HEK293T (cell line): ENCODE data around the gene ZNF479.
"Not testable (repeated sequence)": the region's sequence is repeated elsewhere in the genome, so short reads cannot be mapped to it uniquely, and the experiment has no call there.

Source experiments
- CTCF ChIA-PET: fragments of 350-600 bp; formaldehyde crosslinking; extraction: SDS; loops from one replicate; lab custom pipeline; 2021; ENCODE audit warnings: antibody characterized with exemption, inconsistent platforms; lab: Yijun Ruan, JAX
- POLR2A ChIA-PET: fragments of 350-600 bp; formaldehyde crosslinking; extraction: SDS; loops from one replicate; lab custom pipeline; 2020; ENCODE audit warnings: antibody characterized with exemption, inconsistent platforms; lab: Yijun Ruan, JAX
- DNase-seq: peaks from one replicate; pipeline ENCODE4 v3.0.0; 2012; ENCODE audit warnings: mixed read lengths; ENCODE audit errors: extremely low spot score
- ARNT ChIP-seq: fragments of 450-650 bp; IDR thresholded peaks from 2 replicates; pipeline ENCODE4 v1.6.1; 2017; ENCODE audit warnings: mild to moderate bottlenecking
- BHLHE40 ChIP-seq: fragments of 450-650 bp; IDR thresholded peaks from 2 replicates; pipeline ENCODE4 v1.6.1; 2016; ENCODE audit warnings: mild to moderate bottlenecking, moderate library complexity, borderline replicate concordance
- CTBP1 ChIP-seq: fragments of 450-650 bp; IDR thresholded peaks from 2 replicates; pipeline ENCODE4 v1.6.1; 2016; ENCODE audit warnings: borderline replicate concordance
- ELF4 ChIP-seq: fragments of 450-650 bp; IDR thresholded peaks from 2 replicates; pipeline ENCODE4 v1.6.1; 2017; ENCODE audit warnings: antibody characterized with exemption
- FOXA1 ChIP-seq: fragments of 450-650 bp; IDR thresholded peaks from 2 replicates; pipeline ENCODE4 v1.6.1; 2016; ENCODE audit warnings: mild to moderate bottlenecking
- FOXK2 ChIP-seq: fragments of 450-650 bp; IDR thresholded peaks from 2 replicates; pipeline ENCODE4 v1.6.1; 2016; ENCODE audit warnings: mild to moderate bottlenecking
- FOXM1 ChIP-seq: fragments of 450-650 bp; IDR thresholded peaks from 2 replicates; pipeline ENCODE4 v1.6.1; 2017; ENCODE audit warnings: mild to moderate bottlenecking, borderline replicate concordance
- HDGF ChIP-seq: fragments of 450-650 bp; IDR thresholded peaks from 2 replicates; pipeline ENCODE4 v1.6.1; 2017; ENCODE audit warnings: antibody characterized with exemption, borderline replicate concordance
- L3MBTL2 ChIP-seq: fragments of 450-650 bp; conservative IDR thresholded peaks from 2 replicates; pipeline ENCODE4 v1.6.1; 2016; ENCODE audit warnings: mild to moderate bottlenecking
- LEF1 ChIP-seq: fragments of 450-650 bp; IDR thresholded peaks from 2 replicates; pipeline ENCODE4 v1.6.1; 2017; ENCODE audit warnings: mild to moderate bottlenecking, borderline replicate concordance
- NFRKB ChIP-seq: fragments of 450-650 bp; IDR thresholded peaks from 2 replicates; pipeline ENCODE4 v1.6.1; 2016; ENCODE audit warnings: mild to moderate bottlenecking, moderate library complexity
- SP1 ChIP-seq: fragments of 450-650 bp; IDR thresholded peaks from 2 replicates; pipeline ENCODE4 v1.6.1; 2017
- SUZ12 ChIP-seq: fragments of 450-650 bp; IDR thresholded peaks from 2 replicates; pipeline ENCODE4 v1.6.1; 2016; ENCODE audit warnings: mild to moderate bottlenecking
- TARDBP ChIP-seq: fragments of 450-650 bp; IDR thresholded peaks from 2 replicates; pipeline ENCODE4 v1.6.1; 2016
- ZNF384 ChIP-seq: fragments of 450-650 bp; IDR thresholded peaks from 2 replicates; pipeline ENCODE4 v1.6.1; 2016
- TF ChIP-seq, protein P1 (sequence below): fragments of 450-650 bp; IDR thresholded peaks from 2 replicates; pipeline ENCODE4 v1.6.1; 2016

ZNF479 gene

DNA sequence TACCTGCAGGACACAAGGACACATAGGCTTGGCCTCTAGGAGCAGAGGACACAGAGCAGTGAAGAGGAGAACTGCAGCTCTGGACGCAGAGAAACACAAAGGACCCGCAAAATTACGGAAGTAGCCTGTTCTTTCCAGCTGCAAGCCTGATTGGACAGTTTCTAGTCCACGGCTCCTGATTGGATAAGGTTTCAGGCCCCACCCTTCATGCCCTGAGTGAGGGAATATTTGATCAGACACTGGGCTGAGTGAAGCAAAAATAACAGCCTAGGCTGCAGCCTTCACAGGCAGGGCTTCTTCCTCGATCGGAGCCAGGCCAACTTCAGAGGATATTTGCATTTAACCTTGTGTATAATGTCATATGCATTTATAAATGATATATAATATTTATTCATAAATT, at the start of gene ZNF479:
ZNF479 (minus strand) TSS at position 101 of the 400 bp plus-strand sequence. CDS start 112 bp downstream, outside the sequence.
- DNase-seq, CTCF ChIA-PET, POLR2A ChIA-PET: not testable (repeated sequence)

DNA sequence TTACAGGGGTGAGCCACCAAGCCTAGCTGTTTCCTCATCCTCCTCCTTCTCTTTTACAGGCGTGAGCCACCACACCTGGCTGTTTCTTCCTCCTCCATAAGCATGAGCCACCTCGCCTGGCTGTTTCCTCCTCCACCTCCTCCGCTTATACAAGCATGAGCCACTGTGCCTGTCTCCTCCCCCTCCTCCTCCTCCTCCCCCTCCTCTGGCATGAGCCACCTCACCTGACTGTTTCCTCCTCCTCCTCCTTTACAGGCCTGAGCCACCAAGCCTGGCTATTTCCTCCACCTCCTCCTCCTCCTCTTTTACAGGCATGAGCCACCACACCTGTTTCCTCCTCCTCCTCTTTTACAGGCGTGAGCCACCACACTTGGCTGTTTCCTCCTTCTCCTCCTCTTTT, 49.8 kb upstream of the ZNF479 start:
- TF ChIP-seq ARNT (no peak), FOXA1 (no peak), TARDBP (no peak), FOXM1 (no peak), FOXK2 (no peak), LEF1 (no peak), CTBP1 (no peak), SUZ12 (no peak), BHLHE40 (no peak), HDGF (no peak), L3MBTL2 (no peak), ELF4 (no peak), NFRKB (no peak), SP1 (no peak), ZNF384 (no peak)
- TF ChIP-seq, protein P1, sequence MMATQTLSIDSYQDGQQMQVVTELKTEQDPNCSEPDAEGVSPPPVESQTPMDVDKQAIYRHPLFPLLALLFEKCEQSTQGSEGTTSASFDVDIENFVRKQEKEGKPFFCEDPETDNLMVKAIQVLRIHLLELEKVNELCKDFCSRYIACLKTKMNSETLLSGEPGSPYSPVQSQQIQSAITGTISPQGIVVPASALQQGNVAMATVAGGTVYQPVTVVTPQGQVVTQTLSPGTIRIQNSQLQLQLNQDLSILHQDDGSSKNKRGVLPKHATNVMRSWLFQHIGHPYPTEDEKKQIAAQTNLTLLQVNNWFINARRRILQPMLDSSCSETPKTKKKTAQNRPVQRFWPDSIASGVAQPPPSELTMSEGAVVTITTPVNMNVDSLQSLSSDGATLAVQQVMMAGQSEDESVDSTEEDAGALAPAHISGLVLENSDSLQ = no peak
- DNase-seq = no peak
- POLR2A ChIA-PET = no interaction called here
- CTCF ChIA-PET = no interaction called here

DNA sequence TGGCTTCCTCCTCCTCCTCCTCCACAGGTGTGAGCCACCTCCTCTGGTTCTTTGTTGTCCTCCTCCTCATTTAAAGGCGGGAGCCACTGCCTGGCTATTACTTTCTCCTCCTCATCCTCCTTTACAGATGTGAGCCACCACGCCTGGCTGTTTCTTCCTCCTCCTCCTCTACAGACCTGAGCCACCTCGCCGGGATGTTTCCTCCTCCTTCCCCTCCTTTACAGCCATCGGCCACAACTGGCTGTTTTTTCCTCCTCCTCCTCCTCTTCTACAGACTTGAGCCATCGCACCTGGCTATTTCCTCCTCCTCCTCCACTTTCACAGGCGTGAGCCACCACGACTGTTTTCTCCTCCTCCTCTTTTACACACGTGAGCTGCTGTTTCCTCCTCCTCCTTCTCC, 49.0 kb upstream of the ZNF479 start:
- no peak for DNase-seq
- CTCF ChIA-PET = no interaction called here
- no peak for TF ChIP-seq CTBP1
- no peak for TF ChIP-seq FOXM1
- no peak for TF ChIP-seq LEF1
- no peak for TF ChIP-seq BHLHE40
- POLR2A ChIA-PET = no interaction called here

DNA sequence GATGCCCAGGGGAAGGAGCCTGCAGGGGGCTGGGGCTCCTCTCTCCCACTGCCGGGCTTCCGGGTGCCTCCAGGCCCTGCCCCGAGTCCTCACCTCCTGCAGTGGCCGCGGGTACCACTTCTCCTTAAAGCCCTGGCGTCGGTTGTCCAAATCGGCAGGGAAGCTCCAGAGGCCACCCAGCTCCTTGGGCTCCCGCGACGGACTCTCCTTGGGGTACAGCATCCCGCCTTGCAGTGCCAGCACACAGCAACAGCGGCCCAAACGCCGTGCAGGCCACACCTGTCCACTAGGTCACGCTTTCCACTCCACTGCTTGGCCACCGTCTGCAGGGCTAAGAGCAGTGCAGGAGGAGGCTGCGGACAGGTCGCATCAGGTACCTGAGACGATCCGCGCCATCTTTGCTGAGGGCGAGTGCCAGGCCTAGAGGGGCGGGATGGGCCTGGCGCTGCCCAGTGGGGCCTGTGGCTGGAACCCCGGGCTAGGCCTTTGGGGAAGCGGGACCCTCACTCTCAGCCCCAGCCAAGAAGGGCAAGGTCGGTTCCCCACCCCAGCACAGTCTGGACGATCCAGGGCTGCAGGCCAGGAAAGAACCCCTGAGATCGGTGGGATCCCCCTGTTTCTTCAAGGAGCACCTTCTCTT, 47.7 kb upstream of the ZNF479 start:
- ChIA-PET CTCF (no interaction called here), POLR2A (no interaction called here)
- DNase-seq = no peak
- TF ChIP-seq, protein P1 = no peak
- no peak for TF ChIP-seq ELF4
- TF ChIP-seq SP1 = no peak
- TF ChIP-seq HDGF = no peak
- no peak for TF ChIP-seq CTBP1
- TF ChIP-seq NFRKB = no peak
- TF ChIP-seq LEF1 = no peak
- no peak for TF ChIP-seq TARDBP
- no peak for TF ChIP-seq ZNF384
- TF ChIP-seq FOXK2 = no peak
- no peak for TF ChIP-seq L3MBTL2
- TF ChIP-seq FOXA1 = no peak
- TF ChIP-seq FOXM1 = no peak

DNA sequence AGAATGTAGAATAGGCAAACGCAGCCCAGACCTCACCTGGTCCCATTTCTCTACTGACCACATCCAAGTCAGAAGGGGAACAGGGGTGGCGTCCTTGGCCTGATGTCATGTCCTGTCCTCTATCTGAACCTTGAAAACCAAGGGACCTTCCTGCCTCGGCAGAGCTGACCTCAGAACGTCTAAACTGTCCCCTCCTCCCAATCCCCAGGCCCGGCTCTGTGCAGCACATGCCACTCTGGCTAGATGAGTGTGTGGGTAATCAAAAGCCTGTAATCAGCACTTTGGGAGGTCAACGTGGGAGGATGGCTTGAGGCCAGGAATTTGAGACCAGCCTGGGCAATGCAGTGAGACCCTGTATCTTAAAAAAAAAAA, 46.5 kb upstream of the ZNF479 start:
- TF ChIP-seq CTBP1 = no peak
- TF ChIP-seq, protein P1 = no peak
- TF ChIP-seq FOXK2 = no peak
- TF ChIP-seq LEF1 = no peak
- no peak for TF ChIP-seq BHLHE40
- no peak for TF ChIP-seq ZNF384
- TF ChIP-seq ELF4 = no peak
- TF ChIP-seq HDGF = no peak
- no peak for TF ChIP-seq NFRKB
- no peak for TF ChIP-seq L3MBTL2
- TF ChIP-seq ARNT = no peak
- CTCF ChIA-PET = no interaction called here

DNA sequence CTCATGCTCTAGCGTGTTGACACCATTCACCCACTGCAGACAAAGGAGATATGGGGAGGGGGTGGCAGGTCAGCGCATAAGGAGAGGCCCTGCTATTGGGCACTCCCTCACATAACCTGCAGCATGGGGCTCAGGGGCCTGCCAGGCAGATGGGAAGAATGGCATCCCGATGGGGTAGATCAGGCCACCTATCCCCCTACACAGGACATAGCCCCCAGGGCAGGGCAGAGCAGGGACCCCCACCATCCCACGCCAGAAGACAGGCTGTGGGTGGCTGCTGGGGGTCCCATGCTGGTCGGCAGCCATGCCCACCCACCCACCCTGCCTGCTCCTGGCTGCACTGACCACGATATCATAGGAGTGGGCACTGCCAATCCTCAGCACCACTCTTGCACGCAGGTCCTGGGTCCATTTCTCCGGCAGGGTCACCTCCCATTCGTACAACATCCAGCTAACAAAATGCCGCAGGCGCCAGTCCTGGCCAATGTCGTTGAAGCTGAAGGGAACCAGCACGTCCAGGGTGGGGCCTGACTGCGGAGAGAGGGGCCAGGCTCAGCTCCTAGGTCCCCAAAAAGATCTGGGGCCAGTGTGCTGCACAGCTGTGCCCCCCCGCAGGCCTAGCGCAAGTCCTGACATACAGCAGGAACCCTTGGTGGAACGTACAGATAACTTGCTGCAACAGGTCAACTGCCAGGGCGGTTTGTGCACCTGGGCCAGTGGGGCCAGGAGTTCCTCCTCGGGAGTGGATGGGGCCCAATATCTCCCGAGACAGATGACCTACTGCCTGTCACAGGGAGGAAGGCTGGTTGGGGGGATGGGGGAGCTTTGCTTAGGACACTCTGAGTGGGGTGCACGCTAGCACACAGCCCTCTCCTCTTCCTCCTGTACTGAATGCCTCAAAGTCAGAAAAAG, 45.9 kb upstream of the ZNF479 start:
- CTCF ChIA-PET = no interaction called here
- TF ChIP-seq SUZ12 = no peak
- TF ChIP-seq SP1 = no peak
- TF ChIP-seq CTBP1 = no peak
- no peak for TF ChIP-seq L3MBTL2
- TF ChIP-seq, protein P1 = no peak
- no peak for TF ChIP-seq FOXM1
- no peak for TF ChIP-seq LEF1
- no peak for TF ChIP-seq ELF4
- no peak for TF ChIP-seq NFRKB
- TF ChIP-seq ARNT = no peak
- TF ChIP-seq TARDBP = no peak
- no peak for TF ChIP-seq ZNF384
- no peak for TF ChIP-seq BHLHE40
- no peak for TF ChIP-seq FOXK2
- POLR2A ChIA-PET = no interaction called here

More for the DNA sequence above, 46.5 kb upstream of the ZNF479 start:
- DNase-seq = no peak
- POLR2A ChIA-PET = no interaction called here

More for the DNA sequence above, 45.9 kb upstream of the ZNF479 start:
- DNase-seq = no peak
